ENCODE measurements around the gene GRB14. TPM values are rescaled to one million over a fixed set of nuclear protein-coding genes. Genes with fewer than 3 reads are reported as not detected.

Gene GRB14
- total and polyA plus RNA-seq, 10 of the 15 experiments (the other 5 are each of a cell fraction or from before 2014, with no cell fraction given): not detected

DNA sequence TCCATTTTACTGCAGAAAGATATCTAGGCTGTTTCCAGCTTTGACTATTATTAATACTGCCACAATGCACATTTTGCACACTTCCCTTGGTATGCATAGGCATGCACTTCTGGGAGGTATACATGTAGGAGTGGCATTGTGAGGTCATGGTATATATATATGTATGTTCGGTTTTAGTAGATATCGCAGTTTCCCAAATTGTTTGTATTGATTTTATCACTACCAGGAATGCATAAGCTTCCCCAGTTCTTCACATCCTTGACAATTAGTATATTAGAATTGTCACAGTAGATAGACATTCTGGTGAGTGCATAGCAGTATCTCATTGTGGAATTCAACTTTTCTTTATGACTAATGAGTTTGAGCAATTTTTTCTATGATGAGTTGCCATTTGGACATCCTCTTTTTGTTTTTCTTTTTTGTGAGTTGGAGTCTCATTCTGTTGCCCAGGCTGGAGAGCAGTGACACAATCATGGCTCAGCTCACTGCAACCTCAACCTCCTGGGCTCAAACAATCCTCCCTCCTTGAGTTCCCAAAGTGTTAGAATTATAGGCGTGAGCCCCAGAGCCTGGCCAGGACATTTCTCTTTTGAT, 4.2 kb upstream of the GRB14 start (continued):
- TF ChIP-seq, protein P1, sequence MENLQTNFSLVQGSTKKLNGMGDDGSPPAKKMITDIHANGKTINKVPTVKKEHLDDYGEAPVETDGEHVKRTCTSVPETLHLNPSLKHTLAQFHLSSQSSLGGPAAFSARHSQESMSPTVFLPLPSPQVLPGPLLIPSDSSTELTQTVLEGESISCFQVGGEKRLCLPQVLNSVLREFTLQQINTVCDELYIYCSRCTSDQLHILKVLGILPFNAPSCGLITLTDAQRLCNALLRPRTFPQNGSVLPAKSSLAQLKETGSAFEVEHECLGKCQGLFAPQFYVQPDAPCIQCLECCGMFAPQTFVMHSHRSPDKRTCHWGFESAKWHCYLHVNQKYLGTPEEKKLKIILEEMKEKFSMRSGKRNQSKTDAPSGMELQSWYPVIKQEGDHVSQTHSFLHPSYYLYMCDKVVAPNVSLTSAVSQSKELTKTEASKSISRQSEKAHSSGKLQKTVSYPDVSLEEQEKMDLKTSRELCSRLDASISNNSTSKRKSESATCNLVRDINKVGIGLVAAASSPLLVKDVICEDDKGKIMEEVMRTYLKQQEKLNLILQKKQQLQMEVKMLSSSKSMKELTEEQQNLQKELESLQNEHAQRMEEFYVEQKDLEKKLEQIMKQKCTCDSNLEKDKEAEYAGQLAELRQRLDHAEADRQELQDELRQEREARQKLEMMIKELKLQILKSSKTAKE (IDR thresholded peaks at IDR 0.05; ENCODE audit: low read depth, poor library complexity, severe bottlenecking): no peak
- TF ChIP-seq ZBED1 (IDR thresholded peaks at IDR 0.05; ENCODE audit: borderline replicate concordance) (no peak), KLF5 (IDR thresholded peaks at IDR 0.05; ENCODE audit: partially characterized antibody) (no peak), MEF2A (IDR thresholded peaks at IDR 0.05; ENCODE audit: insufficient read depth, low read depth, low read length) (no peak), MEF2B (IDR thresholded peaks at IDR 0.05; ENCODE audit: partially characterized antibody, poor library complexity, severe bottlenecking) (no peak), RUNX3 (IDR thresholded peaks at IDR 0.05; ENCODE audit: low read length) (no peak), ZNF622 (IDR thresholded peaks at IDR 0.05) (no peak), TCF12 (IDR thresholded peaks at IDR 0.05; ENCODE audit: low read depth, low read length) (no peak), CEBPB (IDR thresholded peaks at IDR 0.05; ENCODE audit: borderline replicate concordance in 1 of 2, low read depth in 2 of 2, low read length in 2 of 2) (no peak), YY1 (IDR thresholded peaks at IDR 0.05; ENCODE audit: low read depth, low read length) (no peak), PML (IDR thresholded peaks at IDR 0.05; ENCODE audit: low read length) (no peak), RCOR1 (conservative IDR thresholded peaks at IDR 0.05; ENCODE audit: low read depth, low read length) (no peak), HCFC1 (IDR thresholded peaks at IDR 0.05; ENCODE audit: low read length) (no peak)
- TF ChIP-seq, protein P2, sequence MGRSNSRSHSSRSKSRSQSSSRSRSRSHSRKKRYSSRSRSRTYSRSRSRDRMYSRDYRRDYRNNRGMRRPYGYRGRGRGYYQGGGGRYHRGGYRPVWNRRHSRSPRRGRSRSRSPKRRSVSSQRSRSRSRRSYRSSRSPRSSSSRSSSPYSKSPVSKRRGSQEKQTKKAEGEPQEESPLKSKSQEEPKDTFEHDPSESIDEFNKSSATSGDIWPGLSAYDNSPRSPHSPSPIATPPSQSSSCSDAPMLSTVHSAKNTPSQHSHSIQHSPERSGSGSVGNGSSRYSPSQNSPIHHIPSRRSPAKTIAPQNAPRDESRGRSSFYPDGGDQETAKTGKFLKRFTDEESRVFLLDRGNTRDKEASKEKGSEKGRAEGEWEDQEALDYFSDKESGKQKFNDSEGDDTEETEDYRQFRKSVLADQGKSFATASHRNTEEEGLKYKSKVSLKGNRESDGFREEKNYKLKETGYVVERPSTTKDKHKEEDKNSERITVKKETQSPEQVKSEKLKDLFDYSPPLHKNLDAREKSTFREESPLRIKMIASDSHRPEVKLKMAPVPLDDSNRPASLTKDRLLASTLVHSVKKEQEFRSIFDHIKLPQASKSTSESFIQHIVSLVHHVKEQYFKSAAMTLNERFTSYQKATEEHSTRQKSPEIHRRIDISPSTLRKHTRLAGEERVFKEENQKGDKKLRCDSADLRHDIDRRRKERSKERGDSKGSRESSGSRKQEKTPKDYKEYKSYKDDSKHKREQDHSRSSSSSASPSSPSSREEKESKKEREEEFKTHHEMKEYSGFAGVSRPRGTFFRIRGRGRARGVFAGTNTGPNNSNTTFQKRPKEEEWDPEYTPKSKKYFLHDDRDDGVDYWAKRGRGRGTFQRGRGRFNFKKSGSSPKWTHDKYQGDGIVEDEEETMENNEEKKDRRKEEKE (IDR thresholded peaks at IDR 0.05): no peak

Data from GM12878 (cell line).